ENCODE measurements around the gene MALAT1. TPM values are rescaled to one million over a fixed set of nuclear protein-coding genes. Genes with fewer than 3 reads are reported as not detected.
"Not testable (repeated sequence)": the region's sequence is repeated elsewhere in the genome, so short reads cannot be mapped to it uniquely, and the experiment has no call there.

Gene MALAT1
- 1,000 to 10,000 TPM in 2 of 3 donors, 100 to 1,000 TPM in 1; 788 to 1,101 (median 1,002) TPM for polyA plus RNA-seq (ENCODE audit: insufficient read length in 3 of 3)
- long read RNA-seq, donor 1, full-length matches to known transcripts = 1,312 of 1,312 reads
- long read RNA-seq, donor 1, partial matches to known transcripts = 0 of 1,312 reads
- long read RNA-seq, donor 1, other reads (novel, unspliced or antisense) = 0 of 1,312 reads
- long read RNA-seq, donor 2, full-length matches to known transcripts = 1,420 of 1,420 reads
- long read RNA-seq, donor 2, partial matches to known transcripts = 0 of 1,420 reads
- long read RNA-seq, donor 2, other reads (novel, unspliced or antisense) = 0 of 1,420 reads
- long read RNA-seq, donor 3, full-length matches to known transcripts = 1,562 of 1,562 reads
- long read RNA-seq, donor 3, partial matches to known transcripts = 0 of 1,562 reads
- long read RNA-seq, donor 3, other reads (novel, unspliced or antisense) = 0 of 1,562 reads
- long read RNA-seq, donor 4, full-length matches to known transcripts = 1,859 of 1,859 reads
- long read RNA-seq, donor 4, partial matches to known transcripts = 0 of 1,859 reads
- long read RNA-seq, donor 4, other reads (novel, unspliced or antisense) = 0 of 1,859 reads
- long read RNA-seq, donor 5, full-length matches to known transcripts = 518 of 518 reads
- long read RNA-seq, donor 5, partial matches to known transcripts = 0 of 518 reads
- long read RNA-seq, donor 5, other reads (novel, unspliced or antisense) = 0 of 518 reads
- long read RNA-seq, donor 6, full-length matches to known transcripts = 3,044 of 3,044 reads
- long read RNA-seq, donor 6, partial matches to known transcripts = 0 of 3,044 reads
- long read RNA-seq, donor 6, other reads (novel, unspliced or antisense) = 0 of 3,044 reads
- long read RNA-seq, donor 7, full-length matches to known transcripts = 1,219 of 1,219 reads
- long read RNA-seq, donor 7, partial matches to known transcripts = 0 of 1,219 reads
- long read RNA-seq, donor 7, other reads (novel, unspliced or antisense) = 0 of 1,219 reads
- long read RNA-seq, donor 8, full-length matches to known transcripts = 904 of 904 reads
- long read RNA-seq, donor 8, partial matches to known transcripts = 0 of 904 reads
- long read RNA-seq, donor 8, other reads (novel, unspliced or antisense) = 0 of 904 reads
- long read RNA-seq, donor 9, full-length matches to known transcripts = 1,801 of 1,801 reads
- long read RNA-seq, donor 9, partial matches to known transcripts = 0 of 1,801 reads
- long read RNA-seq, donor 9, other reads (novel, unspliced or antisense) = 0 of 1,801 reads
- long read RNA-seq, donor 10, full-length matches to known transcripts = 3,228 of 3,228 reads
- long read RNA-seq, donor 10, partial matches to known transcripts = 0 of 3,228 reads
- long read RNA-seq, donor 10, other reads (novel, unspliced or antisense) = 0 of 3,228 reads
- long read RNA-seq, donor 11, full-length matches to known transcripts = 1,101 of 1,101 reads
- long read RNA-seq, donor 11, partial matches to known transcripts = 0 of 1,101 reads
- long read RNA-seq, donor 11, other reads (novel, unspliced or antisense) = 0 of 1,101 reads
- long read RNA-seq, donor 12, full-length matches to known transcripts = 3,673 of 3,673 reads
- long read RNA-seq, donor 12, partial matches to known transcripts = 0 of 3,673 reads
- long read RNA-seq, donor 12, other reads (novel, unspliced or antisense) = 0 of 3,673 reads
- long read RNA-seq, donor 13, full-length matches to known transcripts = 3,666 of 3,666 reads
- long read RNA-seq, donor 13, partial matches to known transcripts = 0 of 3,666 reads
- long read RNA-seq, donor 13, other reads (novel, unspliced or antisense) = 0 of 3,666 reads
- long read RNA-seq, donor 14 = 0 reads
- long read RNA-seq, donor 15, full-length matches to known transcripts = 2,328 of 2,333 reads
- long read RNA-seq, donor 15, partial matches to known transcripts = 0 of 2,333 reads
- long read RNA-seq, donor 15, other reads (novel, unspliced or antisense) = 5 of 2,333 reads
- long read RNA-seq, donor 16, full-length matches to known transcripts = 1,716 of 1,716 reads
- long read RNA-seq, donor 16, partial matches to known transcripts = 0 of 1,716 reads
- long read RNA-seq, donor 16, other reads (novel, unspliced or antisense) = 0 of 1,716 reads

GRCh38 chr11:65498977-65499712, at the start of gene MALAT1:
TSS of gene MALAT1 (plus strand) at chr11:65499045.
- DNase-seq = peak; percentile 97

GRCh38 chr11:65451301-65451700, 47.5 kb upstream of the MALAT1 start:
- DNase-seq = not testable (repeated sequence)

GRCh38 chr11:65452259-65452658, 46.6 kb upstream of the MALAT1 start:
- DNase-seq = not testable (repeated sequence)

- DNase-seq = no peak
Measured at GRCh38 chr11:65452806-65453490, 45.9 kb upstream of the MALAT1 start.

- no peak for DNase-seq
Measured at GRCh38 chr11:65454311-65454695, 44.5 kb upstream of the MALAT1 start.

GRCh38 chr11:65454696-65455456, 44.0 kb upstream of the MALAT1 start:
- peak; percentile 85 for DNase-seq

- no peak for DNase-seq
Measured at GRCh38 chr11:65456418-65456817, 42.4 kb upstream of the MALAT1 start.

GRCh38 chr11:65459552-65459951, 39.3 kb upstream of the MALAT1 start:
- no peak for DNase-seq

- DNase-seq = not testable (repeated sequence)
Measured at GRCh38 chr11:65465471-65465870, 33.4 kb upstream of the MALAT1 start.

GRCh38 chr11:65467306-65467705, 31.5 kb upstream of the MALAT1 start:
- DNase-seq = not testable (repeated sequence)

GRCh38 chr11:65468874-65469333, 29.9 kb upstream of the MALAT1 start:
- no peak for DNase-seq

- DNase-seq = no peak
Measured at GRCh38 chr11:65470433-65471049, 28.3 kb upstream of the MALAT1 start.

- DNase-seq = no peak
Measured at GRCh38 chr11:65471447-65471891, 27.4 kb upstream of the MALAT1 start.

- DNase-seq = not testable (repeated sequence)
Measured at GRCh38 chr11:65472588-65473277, 26.1 kb upstream of the MALAT1 start.

- DNase-seq = no peak
Measured at GRCh38 chr11:65473278-65473860, 25.5 kb upstream of the MALAT1 start.

GRCh38 chr11:65474864-65475263, 24.0 kb upstream of the MALAT1 start:
- no peak for DNase-seq
